ENCODE measurements around the gene NALCN.

DNA sequence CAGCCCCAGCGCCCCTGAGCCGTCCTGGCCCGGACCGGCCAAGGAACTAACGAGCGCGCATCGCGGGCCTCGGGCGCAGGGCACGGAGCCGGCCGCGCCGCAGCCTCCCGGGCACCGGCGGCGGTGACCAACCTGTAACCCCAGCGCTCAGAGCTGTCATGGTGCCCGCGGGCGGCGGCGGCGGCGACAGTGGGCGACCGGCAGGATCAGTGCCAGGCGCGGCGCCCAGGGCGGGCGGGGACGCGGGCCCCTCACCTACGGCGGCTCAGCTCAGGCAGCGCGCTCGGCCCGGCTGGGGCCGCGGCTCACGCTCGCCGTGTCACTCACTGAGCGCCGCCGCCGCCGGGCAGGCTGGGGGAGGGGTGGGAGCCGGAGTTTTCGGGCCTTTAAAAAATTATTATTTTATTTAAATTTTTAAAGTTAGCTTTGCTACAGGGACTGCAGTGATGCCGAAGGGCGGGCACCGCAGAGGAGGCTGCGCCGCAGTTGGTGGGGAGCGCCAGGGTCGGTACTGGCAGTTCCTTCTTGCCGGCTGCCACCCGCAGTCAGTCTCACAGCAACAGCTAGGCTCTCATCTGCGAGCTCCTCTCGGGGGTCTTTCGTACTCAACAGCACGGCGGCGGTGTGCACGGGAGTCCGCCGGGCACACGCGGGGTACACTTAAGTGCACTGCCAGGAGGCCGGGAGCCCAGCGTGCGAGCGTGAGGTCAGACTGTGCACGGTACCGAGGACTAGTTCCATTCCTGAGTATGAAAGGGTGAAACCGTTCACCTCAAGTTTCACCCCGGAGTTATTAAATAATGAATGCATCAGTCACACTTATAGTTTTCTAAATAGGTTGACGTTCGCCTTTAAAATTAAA is at the start of gene NALCN:
- TF ChIP-seq, protein P1, sequence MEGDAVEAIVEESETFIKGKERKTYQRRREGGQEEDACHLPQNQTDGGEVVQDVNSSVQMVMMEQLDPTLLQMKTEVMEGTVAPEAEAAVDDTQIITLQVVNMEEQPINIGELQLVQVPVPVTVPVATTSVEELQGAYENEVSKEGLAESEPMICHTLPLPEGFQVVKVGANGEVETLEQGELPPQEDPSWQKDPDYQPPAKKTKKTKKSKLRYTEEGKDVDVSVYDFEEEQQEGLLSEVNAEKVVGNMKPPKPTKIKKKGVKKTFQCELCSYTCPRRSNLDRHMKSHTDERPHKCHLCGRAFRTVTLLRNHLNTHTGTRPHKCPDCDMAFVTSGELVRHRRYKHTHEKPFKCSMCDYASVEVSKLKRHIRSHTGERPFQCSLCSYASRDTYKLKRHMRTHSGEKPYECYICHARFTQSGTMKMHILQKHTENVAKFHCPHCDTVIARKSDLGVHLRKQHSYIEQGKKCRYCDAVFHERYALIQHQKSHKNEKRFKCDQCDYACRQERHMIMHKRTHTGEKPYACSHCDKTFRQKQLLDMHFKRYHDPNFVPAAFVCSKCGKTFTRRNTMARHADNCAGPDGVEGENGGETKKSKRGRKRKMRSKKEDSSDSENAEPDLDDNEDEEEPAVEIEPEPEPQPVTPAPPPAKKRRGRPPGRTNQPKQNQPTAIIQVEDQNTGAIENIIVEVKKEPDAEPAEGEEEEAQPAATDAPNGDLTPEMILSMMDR (conservative IDR thresholded peaks at IDR 0.05; ENCODE audit: low read depth, low read length) = no peak
- TF ChIP-seq EZH2 (IDR thresholded peaks at IDR 0.05; ENCODE audit: borderline replicate concordance, low read depth, low read length, poor library complexity, severe bottlenecking) = no peak
